Gastroesophageal sphincter (tissue), 3 donors: ENCODE results near the gene CARHSP1.

Experiments used
- CTCF ChIP-seq, 4 experiments: fragments of 200-600 bp in 2 of 4; fragments of 450-650 bp in 2 of 4; sonication (generic) in 1 of 4; IDR thresholded peaks; one replicate each; pipeline ENCODE4 v1.5.1; 2017 to 2019; ENCODE audit warnings: antibody characterized with exemption in 4 of 4, mild to moderate bottlenecking in 2 of 4, moderate library complexity in 2 of 4
- EP300 ChIP-seq: sonication (generic); formaldehyde crosslinking; IDR thresholded peaks from one replicate; pipeline ENCODE4 v1.6.1; 2017; ENCODE audit warnings: antibody characterized with exemption, mild to moderate bottlenecking
- POLR2A ChIP-seq, 2 donors: fragments of 450-650 bp; IDR thresholded peaks; one replicate each; pipeline ENCODE4 v1.6.1; 2017; ENCODE audit warnings: antibody characterized with exemption in 2 of 2, mild to moderate bottlenecking in 2 of 2, moderate library complexity in 1 of 2

- TF ChIP-seq CTCF (IDR thresholded peaks at IDR 0.05) (no peak), POLR2A (IDR thresholded peaks at IDR 0.05) (no peak), EP300 (no peak)
These were observed 47.0 kb upstream of the CARHSP1 start for GRCh38 chr16:8915722-8916301.
